Left cardiac atrium (tissue), 4 donors: ENCODE measurements around the gene CNGA4. TPM values are rescaled to one million over a fixed set of nuclear protein-coding genes. Genes with fewer than 3 reads are reported as not detected.
A peak's percentile ranks its signal among the peaks of the same experiment; 100 is the strongest.
"Not testable (repeated sequence)": the region's sequence is repeated elsewhere in the genome, so short reads cannot be mapped to it uniquely, and the experiment has no call there.

Source experiments
- ATAC-seq, 2 donors: fragments of 200-7000 bp; cut with Tn5 transposase; one replicate each; pipeline ENCODE4 v1.9.1; 2020; ENCODE audit warnings: mild to moderate bottlenecking in 2 of 2, moderate library complexity in 2 of 2
- DNase-seq: peaks from one replicate; pipeline ENCODE4 v3.0.0-alpha.2; 2020
- intact Hi-C, 2 donors: fragments of 100-400 bp; cut with DNase I; formaldehyde crosslinking; loops; one replicate each; pipeline versions ENCODE4 v1.14.1 to v1.15.1; 2022 to 2023
- total RNA-seq, 2 donors: library from RNA; stranded (reverse); fragmentation: NEBNext Ultra II Directional; extraction: Animal tissue kit (Norgen Biotek cat#: 25700); gene quantifications; one replicate each; pipeline ENCODE4 v1.2.1, GENCODE V29; 2021
- donor health status: DM: no; HTN: yes; CAD: no.
- donor health status: DM: no; HTN: yes; CAD: no; lungs with severe emphysema.
- donor health status: DM: yes; HTN: yes; CAD: no.
- donor health status: Dilated cardiomyopathy.

Gene CNGA4
- total RNA-seq, 2 donors from 2014 or later: not detected

DNA sequence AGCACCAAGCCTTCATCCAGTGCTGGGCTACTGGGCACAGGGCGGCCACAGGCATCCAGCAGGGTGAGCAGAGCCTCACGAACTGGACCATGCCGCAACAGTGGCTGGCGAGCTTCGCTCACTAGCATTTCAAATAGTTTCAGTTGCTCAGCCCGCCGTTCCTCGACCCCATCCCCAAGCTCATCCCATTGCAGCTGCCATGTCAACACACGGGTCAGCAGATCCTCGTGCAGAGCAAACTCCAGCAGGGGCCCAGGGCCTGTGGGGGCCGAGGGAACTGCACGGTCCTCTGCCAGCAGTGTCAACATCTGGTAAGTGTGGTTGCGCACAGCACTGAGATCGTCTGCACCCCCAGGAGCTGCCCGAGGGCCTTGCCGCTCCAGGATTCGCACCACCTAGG, 15.0 kb upstream of the CNGA4 start:
- ATAC-seq (no peak), DNase-seq (no peak)
- intact Hi-C loops: no loop called here

DNA sequence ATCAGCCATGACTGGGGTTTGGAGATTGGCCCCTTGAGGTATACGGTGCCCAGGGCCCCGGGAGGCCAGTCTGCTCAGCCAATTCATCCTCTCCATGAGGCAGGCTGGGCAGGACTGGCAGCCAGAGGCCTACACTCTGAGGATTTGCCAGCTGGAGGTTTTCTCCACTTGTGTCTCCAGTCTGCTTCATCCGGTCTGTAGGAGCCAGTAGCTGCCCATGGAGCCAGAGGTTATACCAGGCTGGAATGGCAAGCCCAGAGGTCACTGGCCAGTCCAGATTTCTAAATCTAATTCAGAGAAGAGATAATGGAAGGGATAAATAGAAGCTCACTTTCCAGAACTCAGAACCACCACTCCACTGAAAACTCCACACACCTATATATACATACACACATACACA, 14.5 kb upstream of the CNGA4 start:
- DNase-seq: no peak
- intact Hi-C loops: no loop called here
- peak in 1 of 2 donors; percentile 77 for ATAC-seq

DNA sequence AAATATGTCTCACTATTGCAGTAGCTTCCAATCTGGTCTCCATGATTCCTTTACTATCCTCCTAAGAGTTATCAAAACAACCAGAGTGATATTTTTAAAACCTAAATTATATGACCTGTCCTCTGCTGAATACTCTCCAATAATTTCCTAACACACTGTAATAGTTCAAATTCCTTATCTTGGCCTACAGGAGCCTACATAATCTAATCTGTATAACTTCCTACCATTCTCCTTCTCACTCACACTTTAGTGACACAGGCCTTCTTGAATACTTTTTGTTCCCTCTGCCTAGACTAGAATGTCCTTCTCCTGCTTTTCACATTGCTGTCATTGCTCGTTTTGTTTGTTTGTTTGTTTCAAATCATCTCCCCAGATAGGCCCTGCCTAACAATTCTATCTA, 13.9 kb upstream of the CNGA4 start:
- no peak for DNase-seq
- peak in 1 of 2 donors; percentile 15 for ATAC-seq
- intact Hi-C loops: no loop called here

DNA sequence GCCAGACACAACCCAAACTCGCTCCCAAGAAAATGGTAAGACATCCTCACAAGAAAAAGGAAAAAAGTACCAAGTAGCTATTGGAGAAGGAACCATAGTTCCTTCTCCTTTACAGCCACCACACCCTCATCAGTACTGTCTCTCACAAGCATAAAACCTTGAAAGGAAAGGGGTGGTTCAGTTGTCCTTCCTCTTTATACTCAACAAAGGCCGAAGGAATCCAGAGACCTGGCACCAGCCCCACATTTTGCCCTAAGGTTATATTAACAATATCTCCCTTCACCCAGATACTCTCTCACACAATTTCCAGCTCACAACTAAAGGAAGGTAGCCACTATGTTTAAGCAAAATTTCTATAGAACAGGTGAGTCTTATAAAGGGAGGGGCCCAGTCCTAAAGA, 13.0 kb upstream of the CNGA4 start:
- DNase-seq: no peak
- ATAC-seq: peak in 1 of 2 donors; percentile 37
- intact Hi-C loops: no loop called here

GRCh38 chr11:6228520-6228919, 10.4 kb upstream of the CNGA4 start:
- intact Hi-C loops: no loop called here
- ATAC-seq: no peak
- no peak for DNase-seq

DNA sequence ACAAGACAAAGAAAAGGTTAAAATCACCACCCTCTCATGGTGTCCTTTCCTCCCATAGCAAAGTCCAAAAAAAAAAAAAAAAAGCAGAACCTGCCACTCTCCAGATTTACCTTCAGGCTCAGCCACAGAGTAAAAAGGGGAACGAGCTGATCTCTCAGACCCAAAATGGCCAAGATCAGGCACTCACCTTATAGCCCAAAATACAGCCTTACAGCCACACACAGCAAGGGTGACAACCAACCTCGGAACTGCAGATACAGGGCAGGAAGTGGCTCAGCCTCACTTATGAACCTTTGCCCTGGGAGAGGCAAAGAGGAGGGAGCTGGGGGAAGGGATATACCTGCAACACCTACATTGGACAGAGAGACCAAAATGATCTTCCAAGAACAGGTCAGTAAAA, 9.0 kb upstream of the CNGA4 start:
- no peak for ATAC-seq
- DNase-seq: no peak
- intact Hi-C loops: loop anchor here in 1 of 2 donors (10.0 kb wide), 1 partner anchor 245 kb away; the partner anchor contains the start of gene TRIM3

GRCh38 chr11:6232899-6233298, 6.0 kb upstream of the CNGA4 start:
- ATAC-seq: no peak
- DNase-seq: no peak
- intact Hi-C loops: loop anchor here in 1 of 2 donors (10.0 kb wide), 1 partner anchor 242 kb away; the partner anchor contains the start of gene TRIM3

- peak in 1 of 2 donors; percentile 4 for ATAC-seq
- no peak for DNase-seq
- intact Hi-C loops: loop anchor here in 1 of 2 donors (1.0 to 10.0 kb wide), 2 partner anchors 85 to 241 kb away; partner anchors contain the start of gene TRIM3
Observed at GRCh38 chr11:6233984-6234386, 4.9 kb upstream of the CNGA4 start.

DNA sequence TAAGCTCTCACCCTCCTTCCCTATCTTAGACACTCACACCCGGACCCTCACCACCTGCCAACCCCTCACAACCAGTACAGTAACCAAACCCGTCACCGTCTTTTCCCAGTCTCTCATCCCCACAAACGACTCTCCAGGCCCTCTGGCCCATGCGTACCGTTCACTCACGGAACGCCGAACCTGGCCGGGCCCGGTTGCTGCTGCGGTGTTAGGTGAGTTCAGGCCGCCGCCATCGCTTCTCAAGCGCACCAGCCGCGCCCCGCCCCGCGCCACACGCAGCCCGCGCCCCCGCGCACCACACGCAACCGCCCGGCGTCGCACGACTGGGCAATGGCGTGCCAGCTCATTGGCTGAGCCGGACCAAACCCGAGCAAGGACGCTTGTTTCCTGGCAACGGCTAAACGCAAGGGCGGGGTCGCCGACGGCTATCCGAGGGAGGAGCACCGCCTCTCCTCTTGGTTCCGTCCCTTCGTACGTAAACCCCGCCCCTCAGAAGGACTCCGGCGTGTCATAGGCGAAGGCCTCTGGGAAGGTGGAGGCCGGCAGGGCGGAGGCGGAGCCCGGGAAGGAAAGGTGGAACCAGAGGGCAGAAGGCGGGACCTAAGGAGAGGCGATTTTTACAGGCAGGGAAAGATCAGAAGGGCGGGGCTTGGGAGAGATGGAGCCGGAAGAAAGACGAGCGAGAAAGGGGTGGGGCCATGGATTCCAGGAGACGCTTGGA, 4.3 kb upstream of the CNGA4 start, which contains the start of gene FHIP1B:
Gene FHIP1B, minus strand, starts transcription at position 250 of the 721 bp plus-strand sequence. CDS start 10,120 bp downstream, outside the sequence.
- intact Hi-C loops: loop anchor here in 1 of 2 donors (1.0 to 10.0 kb wide), 2 partner anchors 85 to 240 kb away; partner anchors contain the start of gene TRIM3
- DNase-seq (peak; percentile 100), ATAC-seq (peak; percentile 97 to 98)

DNA sequence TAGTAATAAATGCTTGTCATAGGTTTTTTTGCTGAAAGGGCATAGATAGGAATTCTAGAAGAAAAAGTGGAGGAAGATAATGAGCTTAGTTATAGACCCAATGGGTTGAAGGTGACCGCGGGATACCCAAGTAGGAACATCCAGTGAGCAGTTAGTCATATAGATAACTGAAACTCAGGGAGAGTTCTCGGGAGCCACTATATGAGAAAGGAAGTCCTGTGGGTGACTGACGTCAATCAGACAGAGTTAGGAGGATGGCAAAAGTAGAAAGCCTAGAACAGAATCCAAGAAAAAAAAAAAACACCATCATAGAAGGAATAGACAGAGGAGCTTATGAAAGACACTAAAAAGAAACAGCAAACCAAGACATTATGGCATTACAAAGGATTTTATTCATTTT, 1.6 kb upstream of the CNGA4 start:
- no peak for DNase-seq
- ATAC-seq: no peak
- intact Hi-C loops: loop anchor here in 1 of 2 donors (10.0 kb wide), 1 partner anchor 238 kb away; the partner anchor contains the start of gene TRIM3

DNA sequence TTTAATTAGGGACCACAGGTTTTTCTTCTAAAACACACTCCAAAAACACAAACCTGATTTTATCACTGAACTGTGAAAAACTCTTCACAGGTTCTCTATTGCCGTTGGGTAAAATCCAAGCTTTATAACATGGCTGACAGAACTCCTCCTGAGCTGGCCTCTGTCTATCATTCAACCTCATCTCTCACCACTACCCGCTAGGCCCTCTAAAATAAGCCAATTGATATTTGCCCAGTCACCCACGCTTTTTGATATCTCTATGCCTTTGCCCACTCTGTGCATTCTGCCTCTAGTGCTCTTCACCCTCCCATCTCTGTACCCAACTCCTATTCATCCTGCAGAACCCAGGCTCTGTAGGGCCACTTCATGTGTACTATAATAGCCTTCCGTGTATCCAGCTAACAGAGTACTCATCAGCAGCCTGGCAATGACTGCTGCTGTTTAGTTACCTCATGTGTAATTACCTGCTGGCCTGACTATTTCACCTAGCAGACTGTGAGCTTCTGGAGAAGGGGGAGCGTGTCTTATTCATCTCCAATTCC, 1.1 kb upstream of the CNGA4 start:
- DNase-seq: no peak
- intact Hi-C loops: loop anchor here in 1 of 2 donors (10.0 kb wide), 1 partner anchor 237 kb away; the partner anchor contains the start of gene TRIM3
- ATAC-seq: no peak

DNA sequence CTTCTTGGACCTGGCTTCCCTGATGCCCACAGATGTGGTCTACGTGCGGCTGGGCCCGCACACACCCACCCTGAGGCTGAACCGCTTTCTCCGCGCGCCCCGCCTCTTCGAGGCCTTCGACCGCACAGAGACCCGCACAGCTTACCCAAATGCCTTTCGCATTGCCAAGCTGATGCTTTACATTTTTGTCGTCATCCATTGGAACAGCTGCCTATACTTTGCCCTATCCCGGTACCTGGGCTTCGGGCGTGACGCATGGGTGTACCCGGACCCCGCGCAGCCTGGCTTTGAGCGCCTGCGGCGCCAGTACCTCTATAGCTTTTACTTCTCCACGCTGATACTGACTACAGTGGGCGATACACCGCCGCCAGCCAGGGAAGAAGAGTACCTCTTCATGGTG, 1.2 kb downstream of the CNGA4 start:
- no peak for ATAC-seq
- intact Hi-C loops: no loop called here

GRCh38 chr11:6240781-6241180, 1.9 kb downstream of the CNGA4 start:
- intact Hi-C loops: no loop called here
- no peak for DNase-seq
- ATAC-seq: no peak

More for the DNA sequence above, 1.2 kb downstream of the CNGA4 start:
- DNase-seq: no peak

- no peak for DNase-seq
- no peak for ATAC-seq
- intact Hi-C loops: no loop called here
Observed at GRCh38 chr11:6241316-6241715, 2.4 kb downstream of the CNGA4 start.

DNA sequence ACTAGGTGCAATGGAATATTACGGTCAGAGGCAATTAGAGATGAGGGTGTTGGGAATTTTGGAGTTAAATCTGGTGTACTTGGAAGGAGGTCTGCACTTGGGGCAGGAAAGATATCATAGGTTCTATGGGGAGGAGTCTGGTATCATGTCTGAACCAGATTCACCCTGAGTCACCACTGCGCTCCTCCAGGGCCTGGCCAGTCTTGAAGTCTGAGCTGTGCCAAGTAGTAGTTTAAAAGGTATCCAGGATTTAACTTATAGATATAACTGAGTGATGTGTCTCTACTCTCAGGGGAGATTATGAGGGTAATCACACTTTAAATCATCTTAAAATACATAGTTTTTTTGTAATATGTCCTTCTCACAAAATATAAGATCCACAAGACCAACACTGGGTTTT, 6.6 kb downstream of the CNGA4 start:
- intact Hi-C loops: no loop called here
- DNase-seq (no peak), ATAC-seq (no peak)

GRCh38 chr11:6248248-6248647, 9.4 kb downstream of the CNGA4 start:
- DNase-seq (no peak), ATAC-seq (peak; percentile 16 to 38)
- intact Hi-C loops: no loop called here

DNA sequence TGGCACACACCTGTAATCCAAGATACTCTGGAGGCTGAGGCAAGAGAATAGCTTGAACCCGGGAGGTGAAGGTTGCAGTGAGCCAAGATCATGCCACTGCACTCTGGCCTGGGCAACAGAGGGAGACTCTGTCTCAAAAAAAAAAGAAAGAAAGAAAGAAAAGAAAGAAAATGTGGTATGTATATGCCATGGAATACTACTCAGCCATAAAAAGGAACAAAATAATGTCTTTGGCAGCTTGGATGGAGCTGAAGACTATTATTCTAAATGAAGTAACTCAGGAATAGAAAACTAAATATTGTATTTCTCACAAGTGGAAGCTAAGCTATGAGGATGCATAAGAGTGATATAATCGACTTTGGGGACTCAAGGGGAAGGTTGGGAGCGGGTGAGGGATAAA, 10.0 kb downstream of the CNGA4 start:
- DNase-seq, intact Hi-C loops, ATAC-seq: not testable (repeated sequence)

GRCh38 chr11:6249770-6250555, 11.1 kb downstream of the CNGA4 start:
- ATAC-seq (peak; percentile 82 to 94), DNase-seq (peak; percentile 89)
- intact Hi-C loops: loop anchor here in 1 of 2 donors (5.0 kb wide), 2 partner anchors 47 to 67 kb away; no protein-coding TSS in a partner anchor

DNA sequence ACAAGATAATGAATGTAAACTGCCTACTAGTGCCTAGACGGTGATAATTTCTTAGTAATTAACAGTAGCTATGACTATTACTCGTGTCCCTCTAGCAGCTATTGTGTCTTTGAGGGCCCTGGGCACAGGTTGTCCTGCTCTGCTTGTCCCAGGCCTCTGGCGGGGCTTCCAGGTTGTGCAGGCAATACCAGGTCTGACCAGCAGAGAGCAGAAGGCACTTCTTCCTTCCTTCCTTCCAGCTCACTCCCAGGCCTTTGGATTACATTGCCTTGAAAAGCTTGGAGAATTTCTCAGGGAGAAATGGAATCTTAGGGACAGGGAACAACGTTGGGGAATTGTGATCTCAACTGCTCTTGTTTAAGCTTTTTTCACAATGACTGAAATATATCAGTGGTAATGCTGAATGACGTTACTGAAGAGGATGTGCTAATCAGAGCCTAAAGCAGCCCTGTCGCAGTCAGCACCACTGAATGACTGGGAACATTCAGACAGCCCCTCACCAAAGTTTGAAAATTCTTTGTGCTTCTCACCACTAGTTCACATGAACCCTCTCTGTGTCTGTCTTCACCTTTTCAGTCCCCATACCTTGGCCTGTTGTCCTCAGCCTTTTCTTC, 12.3 kb downstream of the CNGA4 start:
- peak; percentile 58 for DNase-seq
- ATAC-seq: peak; percentile 79 to 83
- intact Hi-C loops: loop anchor here in 1 of 2 donors (1.0 to 5.0 kb wide), 3 partner anchors 46 to 102 kb away; no protein-coding TSS in a partner anchor
